Fibroblast of skin of right quadriceps (primary cell): ENCODE data around the gene FAM81B.

Source experiments
- DNase-seq: peaks from one replicate; pipeline ENCODE4 v3.0.0-alpha.2; 2013

FAM81B gene

GRCh38 chr5:95484421-95484820 lies 93.3 kb downstream of the FAM81B start:
- DNase-seq, result no peak

- no peak for DNase-seq
Observed at GRCh38 chr5:95486191-95486590, 95.0 kb downstream of the FAM81B start.

GRCh38 chr5:95487880-95488279 lies 96.7 kb downstream of the FAM81B start:
- no peak for DNase-seq
